ENCODE results near the gene SLC35D3. TPM values are rescaled to one million over a fixed set of nuclear protein-coding genes. Genes with fewer than 3 reads are reported as not detected.

SLC35D3 gene
- total RNA-seq, 1 donor = not detected

DNA sequence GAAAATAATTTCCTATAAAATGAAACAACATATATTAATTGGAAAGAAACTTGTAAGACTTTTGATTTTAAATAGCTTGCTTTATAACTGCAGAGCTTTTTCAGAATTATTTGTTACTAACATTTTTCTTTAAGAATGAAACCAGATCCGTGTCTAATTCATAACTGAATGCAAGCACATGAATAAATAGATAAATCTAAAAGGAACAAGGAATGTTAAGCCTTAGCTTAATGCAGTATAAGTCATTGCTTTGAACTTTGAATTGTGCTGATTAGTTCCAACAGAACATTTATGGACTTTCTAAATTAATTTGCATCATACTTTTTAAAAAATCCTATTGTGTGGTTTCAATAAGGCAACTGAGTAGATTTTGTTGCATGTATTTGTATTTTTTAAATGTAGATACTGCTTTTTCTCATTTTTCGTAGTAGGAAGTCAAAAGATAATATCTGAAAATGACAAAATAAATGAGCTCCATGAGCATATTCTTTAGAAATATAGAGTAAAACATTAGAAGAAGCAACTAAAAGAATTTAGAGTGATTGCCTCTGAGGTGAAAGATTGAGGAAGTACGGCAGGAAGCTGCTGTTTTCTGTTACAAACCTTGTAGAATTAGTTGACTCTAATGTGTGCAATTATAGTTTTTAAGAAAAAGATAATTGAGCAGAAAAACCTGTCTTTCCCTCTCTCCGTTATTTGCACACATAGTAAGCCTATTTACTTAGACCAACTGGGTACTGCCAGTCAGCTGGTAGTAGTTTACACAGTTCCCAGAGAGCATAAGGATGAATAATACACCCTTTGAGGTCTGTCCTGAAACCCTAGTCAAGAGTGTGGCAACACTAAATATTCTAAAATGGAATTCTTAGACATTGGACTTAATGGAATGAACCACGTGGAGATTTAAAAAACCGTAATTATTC is 32.6 kb upstream of the SLC35D3 start:
- TF ChIP-seq, protein P1, sequence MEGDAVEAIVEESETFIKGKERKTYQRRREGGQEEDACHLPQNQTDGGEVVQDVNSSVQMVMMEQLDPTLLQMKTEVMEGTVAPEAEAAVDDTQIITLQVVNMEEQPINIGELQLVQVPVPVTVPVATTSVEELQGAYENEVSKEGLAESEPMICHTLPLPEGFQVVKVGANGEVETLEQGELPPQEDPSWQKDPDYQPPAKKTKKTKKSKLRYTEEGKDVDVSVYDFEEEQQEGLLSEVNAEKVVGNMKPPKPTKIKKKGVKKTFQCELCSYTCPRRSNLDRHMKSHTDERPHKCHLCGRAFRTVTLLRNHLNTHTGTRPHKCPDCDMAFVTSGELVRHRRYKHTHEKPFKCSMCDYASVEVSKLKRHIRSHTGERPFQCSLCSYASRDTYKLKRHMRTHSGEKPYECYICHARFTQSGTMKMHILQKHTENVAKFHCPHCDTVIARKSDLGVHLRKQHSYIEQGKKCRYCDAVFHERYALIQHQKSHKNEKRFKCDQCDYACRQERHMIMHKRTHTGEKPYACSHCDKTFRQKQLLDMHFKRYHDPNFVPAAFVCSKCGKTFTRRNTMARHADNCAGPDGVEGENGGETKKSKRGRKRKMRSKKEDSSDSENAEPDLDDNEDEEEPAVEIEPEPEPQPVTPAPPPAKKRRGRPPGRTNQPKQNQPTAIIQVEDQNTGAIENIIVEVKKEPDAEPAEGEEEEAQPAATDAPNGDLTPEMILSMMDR (IDR thresholded peaks at IDR 0.05; ENCODE audit: insufficient read depth, low read depth, low read length) = no peak
- no peak overlapping the region for H3K4me3 ChIP-seq (ENCODE audit: low read depth, low read length)
- no peak for DNase-seq (ENCODE audit: low read depth)

DNA sequence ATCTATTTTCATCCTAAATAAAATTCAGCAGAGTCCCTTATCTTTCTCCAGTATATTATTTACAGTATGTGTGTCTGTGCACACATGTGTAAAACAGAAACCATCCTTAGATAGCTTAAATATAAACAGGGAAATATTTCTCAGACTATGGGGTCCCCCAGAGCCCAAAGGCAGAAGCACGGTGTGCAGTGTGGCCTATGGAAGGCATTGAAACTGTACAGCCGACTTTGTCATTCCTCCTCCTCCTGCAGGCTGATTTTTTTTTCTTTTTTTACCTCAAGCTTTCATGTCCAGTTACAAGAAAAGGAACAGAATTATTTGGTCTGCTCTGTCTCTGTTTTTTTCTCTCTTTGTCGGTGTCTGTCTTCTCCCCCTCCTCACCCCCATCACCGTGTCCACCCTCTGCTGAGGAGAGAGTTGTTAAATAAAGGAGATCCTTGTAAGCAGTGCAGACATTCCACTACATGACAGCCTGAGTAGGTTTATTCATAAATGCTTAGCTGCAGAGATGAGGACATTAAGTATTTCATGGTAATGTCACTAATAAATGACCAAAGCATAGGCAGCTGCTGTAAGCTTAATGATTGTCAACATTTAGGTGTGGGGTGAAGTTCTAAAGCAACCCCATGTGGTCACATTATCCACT is 31.8 kb upstream of the SLC35D3 start:
- TF ChIP-seq, protein P1 (IDR thresholded peaks at IDR 0.05; ENCODE audit: insufficient read depth, low read depth, low read length) = no peak
- DNase-seq (ENCODE audit: low read depth) = no peak
- H3K4me3 ChIP-seq (ENCODE audit: low read depth, low read length) = no peak overlapping the region

GRCh38 chr6:136890986-136891385 is 31.1 kb upstream of the SLC35D3 start:
- TF ChIP-seq, protein P1 (IDR thresholded peaks at IDR 0.05; ENCODE audit: insufficient read depth, low read depth, low read length) = no peak
- no peak overlapping the region for H3K4me3 ChIP-seq (ENCODE audit: low read depth, low read length)
- no peak for DNase-seq (ENCODE audit: low read depth)

GRCh38 chr6:136893187-136893586 is 28.9 kb upstream of the SLC35D3 start:
- no peak for DNase-seq (ENCODE audit: low read depth)
- no peak overlapping the region for H3K4me3 ChIP-seq (ENCODE audit: low read depth, low read length)
- TF ChIP-seq, protein P1 (IDR thresholded peaks at IDR 0.05; ENCODE audit: insufficient read depth, low read depth, low read length) = no peak

- no peak overlapping the region for H3K4me3 ChIP-seq (ENCODE audit: low read depth, low read length)
- TF ChIP-seq, protein P1 (IDR thresholded peaks at IDR 0.05; ENCODE audit: insufficient read depth, low read depth, low read length) = no peak
Measured at GRCh38 chr6:136895901-136896300, 26.2 kb upstream of the SLC35D3 start.

DNA sequence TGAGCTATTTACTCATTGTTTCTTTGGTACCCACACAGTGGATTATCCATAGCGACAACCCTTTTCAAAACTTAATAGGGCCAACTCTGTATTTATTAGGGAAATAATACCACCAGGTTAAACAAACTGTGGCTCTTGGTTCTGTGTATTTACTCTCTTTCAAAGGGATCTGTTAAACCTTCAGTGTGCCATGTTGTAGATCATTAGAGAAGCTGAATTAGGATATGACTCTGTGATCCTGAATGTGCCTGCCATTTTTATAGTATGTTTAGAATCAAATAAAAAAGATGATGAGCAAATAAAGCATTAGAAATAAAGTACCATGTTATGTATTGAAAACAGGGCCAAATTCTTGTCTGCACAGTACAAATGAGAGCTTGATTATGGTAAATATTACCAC is 25.0 kb upstream of the SLC35D3 start:
- H3K4me3 ChIP-seq (ENCODE audit: low read depth, low read length) = no peak overlapping the region
- TF ChIP-seq, protein P1 (IDR thresholded peaks at IDR 0.05; ENCODE audit: insufficient read depth, low read depth, low read length) = no peak
- no peak for DNase-seq (ENCODE audit: low read depth)

More at GRCh38 chr6:136895901-136896300, 26.2 kb upstream of the SLC35D3 start:
- no peak for DNase-seq (ENCODE audit: low read depth)

All from fibroblast of villous mesenchyme (primary cell).